Measurements from ENCODE around the gene TTC33.
A peak's percentile ranks its signal among the peaks of the same experiment; 100 is the strongest.

The TTC33 gene

DNA sequence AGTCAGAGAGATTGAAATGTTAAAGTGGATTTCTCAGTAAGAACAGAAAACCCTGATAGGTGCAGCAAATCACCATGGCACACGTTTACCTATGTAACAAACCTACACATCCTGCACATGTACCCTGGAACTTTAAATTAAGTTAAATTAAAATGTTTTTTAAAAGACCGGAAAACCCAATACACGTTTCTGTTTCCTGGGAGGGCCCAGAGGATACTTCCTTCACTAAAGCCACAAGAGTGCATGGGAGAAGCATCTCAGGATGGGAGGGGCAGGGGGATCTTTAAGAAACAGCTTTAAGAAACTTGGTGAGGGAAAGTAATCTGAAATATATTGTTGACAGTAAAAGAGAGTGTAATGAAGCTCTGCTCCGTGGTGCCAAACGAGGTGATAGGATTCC, 240.8 kb downstream of the TTC33 start:
- DNase-seq (ENCODE audit: low read depth) = no peak

DNA sequence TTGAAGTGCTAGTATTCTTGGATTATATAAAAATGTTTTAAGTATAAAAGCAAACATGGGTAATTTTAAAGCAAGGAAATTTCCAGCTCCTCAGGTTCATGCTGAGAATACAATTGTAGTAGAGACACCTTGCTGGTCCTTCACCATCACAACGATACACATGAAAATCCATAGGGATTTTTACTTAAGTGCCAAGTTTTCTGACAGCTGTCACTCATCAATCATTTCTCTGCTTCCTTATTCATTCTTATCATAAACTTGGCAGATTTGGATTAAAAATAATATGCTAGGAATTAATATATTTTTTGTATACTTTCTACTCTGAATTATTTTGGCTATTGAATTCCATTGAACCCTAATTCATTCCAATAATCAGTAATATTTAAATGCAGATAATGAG, 244.0 kb downstream of the TTC33 start:
- DNase-seq (ENCODE audit: low read depth) = no peak

DNA sequence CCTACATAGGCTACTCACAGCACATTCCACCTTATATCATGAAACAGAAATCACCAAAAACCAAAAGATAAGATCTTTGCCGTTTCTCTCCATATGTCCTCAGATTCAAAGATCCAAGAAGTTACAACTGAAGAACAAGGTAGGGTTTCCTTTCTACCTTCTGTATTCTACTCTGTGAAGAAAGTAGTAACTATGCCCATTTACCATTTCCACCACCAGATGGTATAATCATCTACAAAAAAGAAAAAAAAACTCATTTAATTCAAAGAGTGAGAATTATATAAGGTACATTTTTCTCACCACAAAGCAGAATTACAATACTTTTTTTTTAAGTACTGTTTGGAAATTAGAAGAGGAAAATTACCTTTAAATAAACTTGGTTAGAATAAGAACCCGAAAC, 248.7 kb downstream of the TTC33 start:
- no peak for DNase-seq (ENCODE audit: low read depth)

DNA sequence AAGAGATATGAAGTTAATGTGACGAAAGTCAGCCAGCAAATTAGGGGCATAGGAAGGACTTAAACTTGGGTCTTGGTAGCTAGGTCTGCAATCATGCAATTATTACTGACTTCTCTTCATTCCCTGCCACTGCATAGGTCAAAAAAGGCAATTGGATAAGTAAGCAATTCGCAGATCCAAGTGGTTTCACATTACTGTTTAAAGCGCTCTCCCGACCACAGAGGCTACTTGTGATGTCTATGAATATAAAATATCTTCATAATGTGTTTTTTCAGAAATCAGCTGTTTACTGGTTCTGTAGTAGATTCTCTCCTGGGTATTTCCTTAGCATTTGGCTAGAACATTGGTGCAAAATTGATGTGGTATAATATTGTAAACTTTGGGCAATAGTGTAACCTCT, 250.7 kb downstream of the TTC33 start:
- DNase-seq (ENCODE audit: low read depth) = no peak

DNA sequence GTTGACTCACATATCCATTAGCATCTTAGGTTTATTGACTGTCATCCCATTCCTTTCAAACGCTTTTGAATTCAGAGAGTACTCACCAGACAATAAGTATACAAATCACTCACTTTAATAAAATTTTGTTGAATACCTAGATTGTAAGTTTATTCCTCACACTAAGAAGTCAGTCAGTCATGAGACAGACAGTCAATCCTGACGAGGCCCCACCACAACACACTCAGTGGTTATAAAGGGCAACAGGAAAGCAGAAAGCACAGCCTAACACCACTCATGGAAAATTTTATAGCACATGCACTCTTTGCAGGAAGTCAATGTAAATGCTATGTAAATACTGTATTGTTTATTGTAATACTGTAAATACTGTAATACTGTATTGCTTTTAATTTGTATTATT, 252.3 kb downstream of the TTC33 start:
- DNase-seq (ENCODE audit: low read depth) = peak; percentile 33

DNA sequence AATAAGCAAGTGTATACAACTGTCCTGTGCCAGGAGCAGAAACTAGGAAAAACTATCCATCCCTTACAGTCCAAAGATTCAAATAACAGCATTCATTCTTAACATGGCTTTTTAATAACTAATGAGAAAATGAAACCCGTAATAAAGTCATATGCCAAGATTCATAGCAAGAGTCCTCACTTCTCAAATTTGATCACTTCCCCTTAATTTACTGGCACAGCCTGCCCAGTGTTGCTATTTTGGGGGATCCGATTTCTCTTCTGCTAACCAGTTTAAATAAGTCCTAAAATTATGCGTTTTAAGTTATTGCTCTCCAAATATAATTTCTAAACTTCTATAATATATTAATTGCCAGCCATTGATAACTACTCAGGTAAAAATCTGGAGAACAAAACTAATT, 253.0 kb downstream of the TTC33 start:
- DNase-seq (ENCODE audit: low read depth) = no peak

DNA sequence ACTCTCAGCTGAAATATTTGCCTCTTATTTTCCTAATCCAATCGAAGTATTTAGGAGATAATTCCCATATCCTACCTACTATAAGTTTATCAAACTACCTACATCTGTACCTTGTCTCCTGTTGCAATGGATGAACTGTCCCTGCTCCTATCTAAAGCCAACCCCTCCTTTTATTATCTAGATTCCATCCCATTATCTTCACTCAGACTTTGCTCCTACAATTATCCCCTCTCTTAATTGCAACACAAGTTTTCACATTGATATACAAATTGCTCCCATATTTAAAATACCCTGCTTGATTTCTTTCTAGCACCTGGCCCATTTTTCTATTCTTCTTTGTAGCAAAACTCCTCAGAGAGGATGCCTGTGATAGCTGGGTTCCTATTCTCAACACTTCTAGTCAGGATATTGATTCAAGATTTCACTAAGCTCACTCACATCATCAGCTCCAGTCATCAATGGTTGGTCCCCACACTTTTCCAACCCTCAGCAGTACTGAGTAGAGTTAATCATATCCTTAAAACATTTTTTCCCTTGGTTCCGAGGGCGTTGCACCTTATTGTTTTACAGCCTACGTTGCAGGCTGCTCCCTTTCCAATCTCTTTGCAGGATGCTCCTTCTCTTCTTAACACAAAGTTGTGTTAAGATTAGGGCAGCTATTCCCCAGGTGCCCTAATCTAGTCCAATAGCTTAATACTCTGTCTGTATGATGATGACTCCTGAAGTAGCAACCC, 253.9 kb downstream of the TTC33 start:
- no peak for DNase-seq (ENCODE audit: low read depth)

DNA sequence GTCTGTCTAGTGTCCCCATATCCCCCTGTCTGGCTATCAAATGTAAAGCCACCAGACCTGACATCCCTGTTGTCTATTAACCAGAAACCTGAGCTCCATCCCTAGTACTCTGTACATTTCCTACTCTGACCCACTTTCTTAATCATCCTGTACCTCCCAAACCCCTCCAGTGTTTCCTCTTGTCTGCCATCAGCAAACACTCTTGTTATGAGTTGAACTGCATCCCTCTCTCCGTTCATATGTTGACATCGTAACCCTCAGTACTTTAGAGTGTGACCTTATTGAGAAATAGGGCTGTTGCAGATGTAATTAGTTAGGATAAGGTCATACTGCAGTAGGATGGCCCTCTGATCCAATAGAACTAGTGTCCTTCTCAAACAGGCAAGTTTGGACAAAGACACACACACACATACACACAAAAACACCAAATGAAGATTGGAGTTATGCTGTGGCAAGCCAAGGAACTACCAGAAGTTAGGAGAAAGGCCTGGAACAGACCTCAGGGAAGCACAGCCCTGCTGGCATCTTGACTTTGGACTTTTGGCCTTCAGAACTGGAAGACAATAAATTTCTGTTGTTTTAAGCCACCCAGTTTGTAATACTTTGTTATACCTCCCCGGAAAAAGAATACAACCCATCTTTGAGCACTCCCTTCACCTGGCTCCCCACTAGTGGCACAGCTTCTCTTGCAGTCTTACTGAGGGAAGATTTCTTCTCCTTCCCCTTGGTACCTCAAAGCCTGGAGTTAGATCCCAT, 256.1 kb downstream of the TTC33 start:
- no peak for DNase-seq (ENCODE audit: low read depth)

DNA sequence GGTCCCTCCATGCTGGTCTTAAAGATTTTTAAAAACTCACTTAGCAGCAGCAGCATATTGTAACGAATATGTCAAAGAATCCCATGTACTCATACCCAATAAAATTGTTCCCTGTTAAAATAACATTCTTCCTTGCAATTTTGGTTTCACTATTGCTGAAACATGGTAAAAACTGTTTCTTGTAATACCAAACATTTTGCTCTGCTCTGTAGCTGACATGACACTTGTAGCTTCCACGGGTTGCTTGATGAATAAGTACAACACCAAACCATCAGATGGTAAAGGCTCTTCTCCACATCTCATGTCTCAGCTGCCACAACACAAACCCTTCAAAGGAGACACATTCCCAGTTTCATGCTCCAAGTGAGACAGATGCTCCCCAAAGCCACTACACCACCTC, 256.8 kb downstream of the TTC33 start:
- DNase-seq (ENCODE audit: low read depth) = peak; percentile 39

DNA sequence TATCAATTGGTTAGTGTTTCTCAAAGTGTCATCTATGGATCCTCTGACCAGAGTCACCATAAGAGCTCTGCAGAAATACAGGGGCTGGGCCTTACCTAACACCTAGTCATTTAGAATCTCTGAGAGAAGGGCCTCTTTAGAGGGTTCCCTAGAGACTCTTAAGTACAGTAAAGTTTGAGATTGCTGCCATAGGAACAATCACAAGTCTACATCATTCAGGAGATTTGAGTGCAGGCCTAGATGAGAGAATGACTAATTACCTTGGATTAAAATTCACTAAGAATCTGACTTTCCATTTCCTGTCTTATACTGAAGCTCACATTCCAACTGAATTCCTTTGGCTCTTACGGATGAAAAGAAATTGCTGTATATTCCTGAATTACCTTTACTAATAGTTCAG, 258.2 kb downstream of the TTC33 start:
- DNase-seq (ENCODE audit: low read depth) = peak; percentile 73

DNA sequence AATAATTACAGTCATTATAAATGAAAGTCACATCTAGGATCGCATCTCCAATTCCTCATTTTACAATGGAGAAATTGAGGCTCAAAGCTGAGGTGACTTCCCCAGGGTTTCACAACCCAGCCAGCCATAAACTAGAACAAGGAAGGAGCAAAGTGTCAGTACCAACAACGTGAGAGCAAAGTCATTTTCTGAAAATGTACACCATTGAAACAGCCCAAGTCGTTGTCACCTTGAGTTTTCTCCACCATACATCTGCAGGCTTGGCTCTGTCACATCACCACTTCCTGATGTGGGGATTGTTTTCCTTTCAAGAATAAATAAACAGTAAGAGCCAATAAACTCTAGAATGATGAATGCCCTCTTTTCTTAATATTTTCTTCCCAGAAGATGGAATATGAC, 260.5 kb downstream of the TTC33 start:
- DNase-seq (ENCODE audit: low read depth) = peak; percentile 20

DNA sequence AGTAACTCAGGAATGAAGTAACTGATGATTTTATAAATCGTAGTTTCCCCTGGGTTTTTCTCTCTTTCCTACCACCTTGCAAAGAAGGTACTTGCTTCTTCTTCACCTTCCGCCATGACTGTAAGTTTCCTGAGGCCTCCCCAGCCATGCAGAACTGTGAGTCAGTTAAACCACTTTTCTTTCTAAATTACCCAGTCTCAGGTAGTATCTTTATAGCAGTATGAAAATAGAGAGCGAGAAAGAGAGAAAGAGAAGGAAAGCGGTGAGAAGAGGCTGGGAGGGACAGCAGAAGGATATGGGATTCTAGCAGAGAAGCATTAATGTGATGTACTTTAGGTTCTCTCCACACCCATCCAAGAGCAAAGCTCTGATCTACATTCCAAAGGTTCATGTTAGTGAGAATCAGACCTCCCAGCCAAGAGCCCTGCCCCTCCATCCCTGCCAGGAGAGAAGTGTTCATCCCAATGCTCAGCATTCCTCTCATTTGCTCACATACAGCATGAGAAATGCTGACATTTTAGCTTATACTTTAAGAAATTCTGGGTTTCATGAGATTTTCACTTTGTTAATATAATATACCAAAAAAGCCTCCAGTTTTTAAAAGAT, 261.0 kb downstream of the TTC33 start:
- DNase-seq (ENCODE audit: low read depth) = peak; percentile 48

DNA sequence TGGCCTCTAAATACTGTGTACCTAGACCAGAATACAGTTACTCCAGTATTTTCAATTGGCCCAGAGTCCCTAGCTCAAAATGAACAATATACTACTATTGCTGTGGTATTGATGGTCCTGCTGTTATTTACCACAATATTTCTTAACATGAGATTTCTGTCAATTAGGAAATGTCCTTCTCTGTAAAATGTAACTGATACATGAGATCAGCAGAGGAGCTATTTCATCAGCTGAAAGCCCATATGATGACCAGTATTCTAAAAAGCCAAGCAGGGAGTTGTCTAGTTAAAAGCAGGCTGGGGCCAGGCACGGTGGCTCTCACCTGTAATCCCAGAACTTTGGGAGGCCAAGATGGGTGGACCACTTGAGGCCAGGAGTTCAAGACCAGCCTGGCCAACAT, 263.7 kb downstream of the TTC33 start:
- DNase-seq (ENCODE audit: low read depth) = no peak

DNA sequence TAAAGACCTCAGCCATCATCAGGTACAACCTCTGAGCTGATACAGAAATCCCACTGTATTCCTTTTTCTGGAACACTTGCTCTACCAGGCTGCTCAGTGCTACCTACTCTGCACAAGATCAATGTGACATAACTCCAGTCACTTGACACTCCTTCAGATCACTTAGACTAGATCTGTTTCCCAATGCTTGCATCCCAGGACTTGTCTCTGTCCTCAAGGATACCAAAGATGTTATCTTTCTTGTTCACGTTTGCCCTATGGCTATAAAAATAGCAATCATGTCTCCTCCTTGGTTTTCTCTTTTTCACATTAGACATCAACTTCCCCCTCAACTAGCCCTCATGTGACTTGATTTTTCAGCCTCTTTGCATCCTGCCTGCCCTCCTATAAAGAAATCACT, 264.1 kb downstream of the TTC33 start:
- peak; percentile 28 for DNase-seq (ENCODE audit: low read depth)

DNA sequence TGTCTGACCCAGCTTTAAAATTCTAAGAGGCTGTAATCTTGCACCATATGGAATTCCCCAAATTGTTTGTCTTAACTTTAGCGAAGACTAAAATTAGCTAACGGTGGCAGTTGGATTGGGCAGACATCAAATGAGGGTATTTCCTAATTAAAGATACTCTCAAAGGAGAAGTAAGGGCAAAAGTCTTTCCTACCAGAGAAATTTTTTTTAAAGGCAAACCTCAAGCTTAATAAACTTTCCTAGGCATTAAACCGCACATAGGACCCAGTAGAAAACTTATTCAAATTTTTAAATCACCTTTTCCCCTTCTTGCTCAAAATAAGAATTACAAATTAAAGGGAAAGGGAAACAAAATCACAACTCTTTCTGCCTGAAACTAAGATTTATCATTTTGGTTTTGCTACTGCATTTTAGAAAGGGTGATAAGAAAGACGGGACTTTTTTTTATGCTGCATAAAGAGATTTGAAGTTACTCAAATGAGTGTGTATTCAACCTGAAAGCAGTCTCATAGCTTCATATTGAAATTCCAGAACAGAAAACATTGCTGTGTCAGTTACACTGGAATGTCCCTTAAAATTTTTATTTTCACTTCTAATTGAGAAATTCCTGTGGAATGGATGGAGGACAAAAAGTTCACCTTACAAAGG, 265.2 kb downstream of the TTC33 start:
- DNase-seq (ENCODE audit: low read depth) = peak; percentile 37

DNA sequence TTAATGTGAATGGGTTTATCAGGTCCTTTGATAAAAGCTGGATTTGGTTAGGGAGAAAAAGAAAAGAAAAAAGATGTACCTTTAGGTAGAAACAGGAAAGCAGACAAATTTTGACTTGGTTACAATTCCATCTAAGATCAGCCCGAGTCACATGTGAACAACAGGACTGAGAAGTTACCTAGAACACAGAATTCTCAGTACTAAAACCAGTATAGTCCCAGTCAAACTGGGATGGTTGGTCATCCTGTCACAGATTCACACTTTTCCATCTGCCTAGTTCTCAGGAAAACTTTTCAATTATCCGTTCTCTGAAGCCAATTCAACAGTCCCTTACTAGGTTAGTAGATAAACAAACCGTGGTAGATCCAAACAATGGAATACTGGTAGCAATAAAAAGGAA, 266.3 kb downstream of the TTC33 start:
- no peak for DNase-seq (ENCODE audit: low read depth)

DNA sequence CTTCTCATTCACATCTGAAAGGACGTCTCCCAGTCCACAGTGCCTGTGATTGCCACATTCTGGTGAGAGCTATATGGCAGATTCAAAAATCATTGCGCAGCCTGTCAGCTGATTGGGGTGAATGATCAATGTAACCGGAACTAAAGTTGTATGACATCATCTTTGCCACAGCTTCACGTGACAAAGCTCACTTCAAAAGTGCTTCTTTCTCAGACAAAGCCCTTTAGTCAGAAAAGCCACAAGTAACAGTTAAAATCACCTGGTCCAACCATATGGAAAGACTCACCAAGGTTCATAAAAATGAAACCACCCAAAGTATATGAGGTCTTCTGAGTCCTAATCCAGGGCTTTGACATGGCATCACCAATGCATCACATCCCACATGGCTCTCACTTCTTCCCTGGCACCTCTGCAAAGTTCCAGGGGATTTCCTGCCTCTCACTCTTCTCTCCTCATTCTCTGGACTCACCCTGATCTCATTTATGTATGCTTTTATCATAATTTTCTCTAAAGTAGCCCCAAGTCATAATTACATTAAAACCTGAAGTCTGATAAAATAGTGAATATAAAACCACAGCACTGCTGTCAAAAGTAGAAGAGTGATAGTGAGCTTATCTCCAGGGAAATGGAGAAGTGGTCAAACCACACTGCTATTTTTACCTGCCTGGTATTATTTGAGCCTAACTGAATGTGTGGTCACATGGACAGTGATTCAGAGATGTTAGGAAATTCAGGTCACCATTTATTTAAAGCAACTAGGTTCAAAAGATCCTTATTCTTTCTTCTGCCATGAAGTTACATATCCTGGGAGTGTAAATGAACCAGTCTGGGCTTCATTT, 269.1 kb downstream of the TTC33 start:
- no peak for DNase-seq (ENCODE audit: low read depth)

DNA sequence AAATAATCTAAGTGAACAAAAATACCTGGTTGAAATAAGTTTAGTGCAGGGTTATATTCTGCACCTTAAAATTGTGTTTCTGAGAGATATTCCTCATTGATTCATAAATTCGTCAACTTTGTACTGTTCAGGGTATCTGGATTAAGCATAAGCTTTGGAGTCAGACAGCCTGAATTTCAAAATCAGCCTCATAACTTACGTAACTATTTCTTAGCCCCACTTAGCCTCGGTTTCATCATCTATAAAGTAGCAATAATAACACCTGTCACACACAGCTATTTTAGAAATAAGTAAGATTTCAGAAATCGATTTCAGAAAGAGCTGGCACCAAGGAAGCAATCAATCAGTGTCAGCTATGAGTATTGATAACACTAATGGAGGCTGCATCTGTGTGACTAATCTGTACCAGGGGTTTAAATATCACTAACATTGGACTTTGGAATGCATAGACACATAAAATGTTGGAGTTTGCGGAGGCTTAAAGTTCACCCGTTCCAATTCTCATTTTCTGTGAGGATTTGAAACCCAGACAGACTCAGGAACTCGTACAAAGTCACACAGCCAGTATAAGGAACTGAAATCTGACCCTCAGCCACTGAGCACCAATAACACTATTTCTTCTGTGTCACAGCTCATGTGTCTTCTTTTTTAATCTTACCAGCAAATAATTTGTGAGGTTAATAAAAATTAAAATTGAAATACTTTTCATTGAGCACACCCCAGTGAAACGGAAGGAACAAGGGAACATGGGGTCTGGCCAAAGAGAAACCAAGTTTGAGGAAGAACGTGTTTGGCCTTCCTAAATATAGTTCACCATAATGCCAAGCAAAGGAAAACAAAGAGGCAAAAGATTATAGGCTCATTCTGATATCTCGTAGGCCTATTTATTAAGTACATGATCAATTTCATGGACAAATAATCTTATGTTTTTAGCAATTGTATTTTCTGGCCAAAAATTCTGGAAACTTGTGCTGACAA, 270.5 kb downstream of the TTC33 start:
- no peak for DNase-seq (ENCODE audit: low read depth)

DNA sequence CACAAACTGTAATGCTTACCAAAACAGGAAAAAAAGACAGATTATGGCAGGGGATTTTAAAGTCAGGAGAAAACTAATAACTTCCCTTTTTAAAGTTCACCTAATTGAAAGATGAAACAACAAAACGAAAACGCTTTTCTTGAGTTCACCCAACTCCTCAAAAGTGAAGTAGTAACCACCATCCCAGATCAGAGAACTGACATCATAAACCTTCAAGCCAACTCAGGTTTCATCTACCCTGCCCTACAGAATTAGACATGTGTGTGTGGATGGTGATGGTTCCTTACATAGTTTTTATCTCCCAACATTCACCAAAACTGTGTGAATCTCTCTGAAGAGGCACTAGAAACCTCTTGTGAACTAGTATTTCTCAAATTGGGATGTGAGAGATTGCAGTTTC, 271.3 kb downstream of the TTC33 start:
- DNase-seq (ENCODE audit: low read depth) = no peak

DNA sequence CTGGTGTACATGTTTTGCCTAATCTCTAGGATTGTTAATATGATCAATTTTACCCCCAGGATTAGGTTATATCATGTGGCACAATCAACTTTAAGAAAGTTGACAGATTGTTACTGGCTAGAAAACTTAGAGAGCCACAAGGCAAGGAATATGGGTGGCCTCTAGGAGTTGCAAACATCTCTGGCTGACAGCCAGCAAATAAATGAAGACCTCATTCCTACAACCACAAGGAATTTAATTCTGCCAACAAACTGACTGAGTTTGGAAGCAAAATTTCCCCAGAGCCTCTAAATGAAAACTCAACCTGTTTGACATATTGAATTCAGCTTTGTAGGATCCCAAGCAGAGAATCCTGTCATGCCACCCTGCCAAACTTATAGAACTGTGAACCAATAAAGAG, 272.4 kb downstream of the TTC33 start:
- DNase-seq (ENCODE audit: low read depth) = peak; percentile 58

DNA sequence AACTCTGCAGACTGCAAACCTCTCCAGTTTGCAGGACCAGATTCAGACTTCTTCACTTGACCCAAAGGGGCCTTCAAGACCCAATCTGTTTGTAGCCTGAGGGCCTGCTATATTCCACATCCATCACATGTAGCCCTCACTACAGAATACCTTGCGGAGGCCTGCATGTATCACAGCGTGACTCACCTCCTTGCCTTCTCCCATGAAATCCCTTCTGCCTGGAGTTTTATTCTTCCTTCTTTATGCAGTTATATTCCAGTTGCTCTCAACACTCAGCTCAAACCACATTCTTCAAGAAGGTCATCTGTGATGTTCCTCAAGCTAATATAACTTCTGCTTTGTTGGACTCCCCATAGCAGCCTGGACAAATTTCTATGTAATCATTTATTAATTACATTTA, 274.5 kb downstream of the TTC33 start:
- peak; percentile 45 for DNase-seq (ENCODE audit: low read depth)
